Left hindlimb (tissue), 1 donor: Measurements from ENCODE around the gene THBS1.

Source experiments
- DNase-seq: peaks from one replicate; pipeline ENCODE4 v3.0.0-alpha.2; 2018

The THBS1 gene

DNA sequence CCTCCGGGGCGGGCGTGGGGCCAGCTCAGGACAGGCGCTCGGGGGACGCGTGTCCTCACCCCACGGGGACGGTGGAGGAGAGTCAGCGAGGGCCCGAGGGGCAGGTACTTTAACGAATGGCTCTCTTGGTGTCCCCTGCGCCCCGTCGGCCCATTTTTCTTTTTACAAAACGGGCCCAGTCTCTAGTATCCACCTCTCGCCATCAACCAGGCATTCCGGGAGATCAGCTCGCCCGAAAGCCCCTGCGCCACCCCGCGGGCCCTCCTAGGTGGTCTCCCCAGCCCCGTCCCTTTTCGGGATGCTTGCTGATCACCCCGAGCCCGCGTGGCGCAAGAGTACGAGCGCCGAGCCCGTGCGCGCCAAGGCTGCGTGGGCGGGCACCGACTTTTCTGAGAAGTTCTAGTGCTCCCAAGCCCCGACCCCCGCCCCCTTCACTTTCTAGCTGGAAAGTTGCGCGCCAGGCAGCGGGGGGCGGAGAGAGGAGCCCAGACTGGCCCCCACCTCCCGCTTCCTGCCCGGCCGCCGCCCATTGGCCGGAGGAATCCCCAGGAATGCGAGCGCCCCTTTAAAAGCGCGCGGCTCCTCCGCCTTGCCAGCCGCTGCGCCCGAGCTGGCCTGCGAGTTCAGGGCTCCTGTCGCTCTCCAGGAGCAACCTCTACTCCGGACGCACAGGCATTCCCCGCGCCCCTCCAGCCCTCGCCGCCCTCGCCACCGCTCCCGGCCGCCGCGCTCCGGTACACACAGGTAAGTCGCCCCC lies at the start of gene THBS1:
Gene THBS1 (plus strand): TSS at position 595 of the 757 bp plus-strand sequence. CDS start 779 bp downstream, outside the sequence.
- DNase-seq, result peak; percentile 98

GRCh38 chr15:39534996-39535395 lies 45.9 kb upstream of the THBS1 start:
- no peak for DNase-seq

DNA sequence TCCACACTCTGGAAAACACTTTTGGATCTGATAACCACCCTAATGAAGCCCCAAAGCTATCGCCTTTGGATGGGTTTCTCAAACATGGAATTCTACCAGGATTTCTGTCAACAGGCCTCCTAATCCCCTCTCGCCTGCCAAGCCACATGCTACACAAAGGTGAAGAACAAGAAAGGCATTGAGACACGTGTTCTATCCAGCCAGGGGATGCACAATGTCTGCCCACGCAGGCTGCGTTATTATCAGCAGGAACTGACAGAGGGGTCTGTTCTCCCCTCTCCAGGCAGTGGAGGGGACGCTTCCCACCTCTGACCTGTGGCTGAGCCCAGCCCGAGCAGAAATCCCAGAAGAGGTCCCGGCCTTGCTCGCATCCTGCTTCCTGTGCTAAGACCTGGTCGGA lies 45.4 kb upstream of the THBS1 start:
- DNase-seq, result no peak

DNA sequence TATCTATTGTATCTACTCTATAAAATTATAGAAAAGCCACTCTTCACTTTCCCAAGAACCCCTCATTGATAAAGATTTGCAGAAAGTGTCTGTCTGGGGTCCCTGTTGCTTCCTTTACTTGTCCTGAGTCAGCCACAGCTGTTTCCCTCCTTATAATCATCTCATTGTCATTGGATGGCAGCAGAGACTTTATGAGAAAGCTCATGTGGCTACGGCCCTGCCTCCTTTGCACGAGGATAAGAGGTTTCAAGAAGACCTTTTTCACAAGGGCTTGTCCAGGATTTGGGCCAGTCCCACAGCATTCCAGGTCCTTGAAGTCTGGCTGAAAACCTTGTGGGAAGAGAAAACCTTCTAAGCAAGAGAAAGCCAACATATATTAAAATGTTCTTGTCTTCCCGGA lies 41.9 kb upstream of the THBS1 start:
- no peak for DNase-seq

GRCh38 chr15:39539466-39539865 lies 41.4 kb upstream of the THBS1 start:
- no peak for DNase-seq

DNA sequence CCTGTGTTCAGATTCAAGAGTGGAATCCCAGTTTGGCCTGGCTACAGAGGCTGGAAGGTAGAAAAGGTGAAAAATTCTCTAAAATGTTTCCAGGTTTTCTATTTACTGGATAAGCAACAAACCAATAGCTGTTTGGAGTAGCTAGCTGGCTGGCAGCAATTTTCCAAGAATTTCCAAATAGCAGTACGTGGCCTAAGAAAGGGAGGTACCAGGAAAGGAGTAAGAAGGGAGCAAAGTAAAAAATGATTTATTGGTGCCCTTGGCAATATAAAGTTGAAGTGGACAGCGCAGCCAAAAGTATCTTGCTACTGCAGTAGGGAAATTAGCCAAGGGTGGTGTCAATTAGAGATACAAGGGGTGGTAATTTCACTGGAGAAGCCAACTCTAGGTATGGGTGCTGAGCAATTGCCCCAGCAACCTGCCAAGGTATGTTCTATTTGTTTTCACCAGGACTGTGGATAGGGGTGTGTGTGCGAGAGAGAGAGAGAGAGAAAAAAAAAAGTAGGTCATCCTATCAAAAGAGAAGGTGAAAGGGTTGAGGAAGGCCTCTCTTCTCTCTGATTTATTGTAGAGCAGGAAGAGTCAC lies 40.8 kb upstream of the THBS1 start:
- no peak for DNase-seq

DNA sequence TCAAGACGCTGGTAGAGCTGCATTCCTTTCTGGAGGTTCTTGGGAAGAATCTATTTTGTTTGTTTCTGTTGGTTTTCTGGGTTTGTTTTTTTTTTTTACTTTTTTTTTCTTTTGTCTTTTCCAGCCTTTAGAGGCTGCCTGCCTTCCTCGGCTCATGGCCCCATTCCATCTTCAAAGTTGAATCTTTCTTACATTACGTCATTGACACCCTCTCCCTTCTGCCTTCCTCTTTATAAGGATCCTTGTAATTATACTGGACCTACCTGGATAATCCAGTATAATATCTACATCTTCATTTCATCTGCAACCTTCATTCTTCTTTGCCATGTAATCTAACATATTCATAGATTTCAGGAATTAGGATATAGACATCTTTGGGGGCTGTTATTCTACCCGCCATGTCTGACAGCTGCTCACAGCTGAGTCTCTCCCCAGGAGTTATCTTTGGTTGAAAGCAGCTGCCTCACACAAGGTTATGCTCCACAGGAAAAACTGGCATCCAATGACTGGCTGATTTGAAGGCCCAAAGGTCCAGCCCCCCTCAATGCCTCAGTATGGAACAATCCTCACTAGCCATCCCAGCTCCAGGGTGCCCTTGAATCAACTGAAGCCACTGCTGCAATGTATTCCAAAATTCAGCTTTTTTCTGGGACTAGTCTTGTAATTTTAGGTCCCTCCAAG lies 38.4 kb upstream of the THBS1 start:
- no peak for DNase-seq

GRCh38 chr15:39543651-39544050 lies 37.2 kb upstream of the THBS1 start:
- DNase-seq, result no peak

GRCh38 chr15:39546842-39547241 lies 34.0 kb upstream of the THBS1 start:
- DNase-seq, result no peak

GRCh38 chr15:39548561-39548960 lies 32.3 kb upstream of the THBS1 start:
- no peak for DNase-seq

- DNase-seq, result no peak
Observed at GRCh38 chr15:39549912-39550311, 31.0 kb upstream of the THBS1 start.

DNA sequence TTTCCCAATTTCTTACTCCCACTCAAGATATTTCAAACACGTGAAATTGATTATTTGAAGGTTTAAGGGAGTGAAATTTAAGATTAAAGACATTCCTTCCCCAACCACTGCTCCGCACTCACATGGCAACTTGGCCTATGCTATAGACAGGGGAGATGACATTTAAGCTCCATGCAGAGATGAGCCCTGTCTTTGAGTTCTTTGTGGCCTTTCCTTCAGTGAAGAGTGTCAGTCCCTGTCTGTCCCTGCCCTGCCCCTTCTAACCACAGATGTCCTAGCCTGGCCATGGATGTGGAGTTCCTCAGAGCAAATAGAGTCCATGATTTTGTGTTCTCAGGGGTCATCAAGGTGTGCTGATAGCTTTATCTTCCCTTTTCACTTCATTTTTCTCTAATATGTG lies 29.4 kb upstream of the THBS1 start:
- DNase-seq, result no peak

DNA sequence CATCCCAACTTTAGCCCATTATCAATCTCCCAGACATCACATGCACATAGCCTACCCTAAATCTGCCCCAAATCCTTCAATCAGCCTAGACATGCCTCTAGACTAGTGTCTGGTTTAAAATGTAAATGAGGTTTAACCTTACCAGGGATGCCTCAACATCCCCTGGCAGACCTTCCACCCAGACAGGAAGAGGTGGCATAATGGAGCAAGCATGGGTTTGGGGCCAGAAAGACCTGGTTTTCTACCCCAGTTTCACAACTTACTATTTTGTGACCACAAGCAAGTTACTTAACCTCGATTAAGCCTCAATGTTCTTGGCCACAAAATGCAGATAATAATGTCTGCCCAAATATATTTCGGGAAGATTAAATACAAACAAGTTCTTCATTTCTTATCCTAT lies 28.3 kb upstream of the THBS1 start:
- no peak for DNase-seq

- no peak for DNase-seq
Observed at GRCh38 chr15:39553947-39554693, 26.8 kb upstream of the THBS1 start.

DNA sequence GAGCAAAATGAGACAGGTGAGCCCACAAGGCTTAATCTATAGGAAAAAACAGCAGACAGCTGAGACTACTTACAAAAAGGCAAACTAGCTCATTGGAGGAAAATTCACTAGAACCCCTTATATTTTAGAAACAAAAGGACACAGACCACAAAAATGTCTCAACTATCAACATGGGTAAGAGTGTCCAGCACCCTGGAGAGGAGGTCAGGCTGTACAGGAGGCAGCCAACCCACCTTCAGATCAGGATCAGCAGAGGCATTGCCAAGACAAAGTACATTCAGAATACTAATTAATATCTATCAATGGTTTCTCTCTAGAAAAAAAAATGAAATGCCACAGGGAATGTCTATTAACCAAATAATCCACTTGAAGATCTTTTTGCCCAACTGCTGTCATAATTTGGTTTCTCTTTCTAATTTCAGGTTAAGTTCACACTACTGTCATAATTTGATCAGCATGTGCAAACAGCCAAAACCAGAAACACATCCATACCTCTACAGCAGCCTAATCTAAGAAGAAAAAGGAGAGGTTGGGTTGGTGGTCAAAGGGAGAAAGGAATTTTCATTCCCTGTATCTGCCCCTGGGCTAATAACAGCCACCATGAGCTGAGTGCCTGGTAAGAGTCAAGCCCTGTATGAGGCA lies 26.0 kb upstream of the THBS1 start:
- no peak for DNase-seq

- DNase-seq, result no peak
Observed at GRCh38 chr15:39555885-39556284, 25.0 kb upstream of the THBS1 start.

DNA sequence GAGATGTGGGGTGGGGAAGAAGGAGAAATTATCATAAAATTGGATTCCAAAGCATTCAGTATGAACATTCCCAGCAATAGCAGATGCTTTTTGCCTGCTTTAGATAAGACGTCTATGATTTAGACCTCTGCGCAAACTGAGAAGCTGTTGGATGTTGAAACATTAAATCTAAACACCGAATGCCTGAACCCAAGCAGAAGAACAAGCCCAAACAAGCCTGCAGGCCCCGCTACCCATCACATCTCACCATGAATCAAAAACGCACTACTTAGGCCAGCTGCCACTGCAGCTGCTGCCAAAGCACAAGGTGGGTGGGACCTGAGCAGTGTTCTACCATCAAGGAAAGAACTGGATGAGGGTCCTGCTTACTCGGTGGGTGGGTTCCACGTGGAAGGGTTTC lies 24.4 kb upstream of the THBS1 start:
- no peak for DNase-seq

GRCh38 chr15:39558421-39558820 lies 22.5 kb upstream of the THBS1 start:
- DNase-seq, result no peak

GRCh38 chr15:39564972-39565665 lies 15.8 kb upstream of the THBS1 start:
- no peak for DNase-seq

DNA sequence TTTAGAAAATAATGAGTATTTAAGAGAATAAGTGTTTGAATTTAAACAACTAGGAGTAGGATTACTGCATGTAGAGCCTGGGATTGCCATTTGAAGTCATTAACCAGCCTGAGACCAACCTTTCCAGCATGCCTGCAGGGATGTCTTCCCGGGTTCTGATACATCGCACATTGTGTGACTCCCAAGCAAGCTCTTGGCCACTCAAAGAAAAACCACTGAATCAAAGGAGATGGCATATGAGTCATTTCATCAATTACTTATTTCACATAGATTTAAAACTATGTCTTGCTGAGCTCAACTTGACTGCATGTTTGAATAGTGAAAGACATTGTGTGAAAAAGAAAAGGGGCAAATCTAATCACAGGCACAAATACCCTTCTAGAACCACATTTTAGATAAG lies 15.0 kb upstream of the THBS1 start:
- no peak for DNase-seq

DNA sequence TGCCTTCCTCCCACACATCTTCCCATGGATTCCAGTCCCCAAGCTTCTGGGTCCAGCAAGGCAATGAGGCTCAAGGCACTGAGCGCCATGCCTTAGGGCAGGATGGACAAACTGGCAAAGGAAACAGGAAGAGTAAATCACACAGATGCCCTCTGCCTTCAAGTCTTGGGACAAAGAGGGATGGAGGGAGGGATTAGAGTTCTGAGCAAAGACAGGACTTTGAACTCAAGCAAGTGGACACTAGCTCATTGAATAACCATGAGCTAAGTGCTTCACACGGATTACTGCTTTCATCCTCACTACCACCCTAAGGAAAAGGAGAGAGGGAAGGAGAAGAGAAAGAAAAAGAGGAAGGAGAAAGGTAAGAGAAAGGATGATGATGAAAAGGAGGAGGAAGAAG lies 7.6 kb upstream of the THBS1 start:
- DNase-seq, result no peak

DNA sequence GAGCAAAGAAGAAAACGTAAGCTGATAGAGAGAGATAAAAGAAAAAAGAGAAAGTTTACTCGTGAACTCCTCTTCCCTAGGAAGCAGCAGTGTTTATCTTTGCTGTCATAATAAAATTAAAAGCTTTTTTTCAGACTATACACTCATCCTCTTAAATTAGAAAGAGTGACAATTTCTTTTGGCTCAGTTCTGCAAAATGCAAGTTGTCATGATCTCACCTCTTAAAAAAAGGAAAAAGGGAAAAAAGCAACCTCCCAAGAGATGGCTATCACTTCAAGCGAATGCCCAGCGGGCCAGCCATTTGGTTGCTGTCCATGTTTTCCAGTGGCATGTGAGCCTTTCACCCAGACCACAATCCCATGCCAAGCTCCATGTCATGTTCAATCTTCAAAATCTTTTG lies 7.0 kb upstream of the THBS1 start:
- no peak for DNase-seq
